ENCODE results near the gene LRRN4.

LRRN4 gene

DNA sequence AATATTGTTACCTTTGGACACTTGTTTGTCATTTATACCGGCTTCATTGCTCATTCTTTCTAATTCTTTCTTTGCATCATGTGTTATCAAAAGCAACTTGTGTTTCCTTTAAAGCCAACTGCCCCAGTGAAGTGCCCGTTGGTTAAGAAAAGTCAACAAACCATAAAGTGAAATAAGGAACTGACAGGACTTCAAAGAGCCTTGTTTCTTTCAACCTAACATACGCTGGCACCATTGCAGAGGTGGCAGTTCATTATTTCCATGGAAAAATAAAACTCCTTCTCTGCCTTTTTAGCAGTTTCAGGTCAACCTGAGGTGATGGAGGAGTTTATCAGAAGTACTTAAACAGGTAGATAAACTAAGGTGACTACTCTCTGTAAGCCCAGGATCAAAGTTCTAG lies 40.2 kb upstream of the LRRN4 start:
- TF ChIP-seq, protein P1, sequence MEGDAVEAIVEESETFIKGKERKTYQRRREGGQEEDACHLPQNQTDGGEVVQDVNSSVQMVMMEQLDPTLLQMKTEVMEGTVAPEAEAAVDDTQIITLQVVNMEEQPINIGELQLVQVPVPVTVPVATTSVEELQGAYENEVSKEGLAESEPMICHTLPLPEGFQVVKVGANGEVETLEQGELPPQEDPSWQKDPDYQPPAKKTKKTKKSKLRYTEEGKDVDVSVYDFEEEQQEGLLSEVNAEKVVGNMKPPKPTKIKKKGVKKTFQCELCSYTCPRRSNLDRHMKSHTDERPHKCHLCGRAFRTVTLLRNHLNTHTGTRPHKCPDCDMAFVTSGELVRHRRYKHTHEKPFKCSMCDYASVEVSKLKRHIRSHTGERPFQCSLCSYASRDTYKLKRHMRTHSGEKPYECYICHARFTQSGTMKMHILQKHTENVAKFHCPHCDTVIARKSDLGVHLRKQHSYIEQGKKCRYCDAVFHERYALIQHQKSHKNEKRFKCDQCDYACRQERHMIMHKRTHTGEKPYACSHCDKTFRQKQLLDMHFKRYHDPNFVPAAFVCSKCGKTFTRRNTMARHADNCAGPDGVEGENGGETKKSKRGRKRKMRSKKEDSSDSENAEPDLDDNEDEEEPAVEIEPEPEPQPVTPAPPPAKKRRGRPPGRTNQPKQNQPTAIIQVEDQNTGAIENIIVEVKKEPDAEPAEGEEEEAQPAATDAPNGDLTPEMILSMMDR (IDR thresholded peaks at IDR 0.05; ENCODE audit: extremely low read depth, missing control alignments) = no peak
- DNase-seq (ENCODE audit: low spot score) = no peak

DNA sequence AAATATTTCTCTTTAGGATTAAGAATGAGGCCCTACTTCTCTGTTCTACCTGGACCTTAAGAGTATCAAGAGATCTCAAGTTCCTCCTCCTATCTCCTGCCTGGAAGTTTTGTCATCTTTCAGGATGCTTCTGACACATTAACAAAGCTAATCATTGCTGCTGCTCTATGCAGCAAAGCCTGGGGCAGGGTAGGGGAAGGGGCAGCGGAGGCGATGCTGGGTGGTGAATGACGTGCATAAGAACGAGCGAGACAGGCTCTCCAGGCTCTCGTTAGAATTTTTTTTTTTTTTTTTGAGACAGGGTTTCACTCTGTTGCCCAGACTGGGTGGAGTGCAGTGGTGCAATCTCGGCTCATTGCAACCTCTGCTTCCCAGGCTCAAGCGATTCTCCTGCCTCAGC lies 37.8 kb upstream of the LRRN4 start:
- DNase-seq (ENCODE audit: low spot score) = no peak
- TF ChIP-seq, protein P1 (IDR thresholded peaks at IDR 0.05; ENCODE audit: extremely low read depth, missing control alignments) = no peak

DNA sequence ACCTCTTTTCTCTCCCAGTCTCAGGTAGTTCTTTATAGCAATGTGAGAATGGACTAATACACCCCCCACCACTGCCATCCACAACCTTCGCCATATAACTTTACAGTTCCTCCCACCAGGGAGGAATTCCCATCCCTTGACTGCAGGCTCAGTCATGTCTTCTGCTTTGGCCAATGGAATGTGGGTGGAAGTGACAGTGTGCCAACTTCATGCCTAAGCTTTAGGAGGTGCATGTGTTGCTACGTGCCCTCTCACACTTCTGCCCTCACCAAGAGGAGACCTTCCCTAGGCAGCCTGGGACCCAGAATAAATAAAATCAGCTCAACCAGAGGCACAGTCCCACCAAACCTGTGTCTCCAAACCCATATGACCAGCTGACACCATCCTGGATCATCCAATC lies 33.0 kb upstream of the LRRN4 start:
- DNase-seq (ENCODE audit: low spot score) = no peak
- TF ChIP-seq, protein P1 (IDR thresholded peaks at IDR 0.05; ENCODE audit: extremely low read depth, missing control alignments) = no peak

DNA sequence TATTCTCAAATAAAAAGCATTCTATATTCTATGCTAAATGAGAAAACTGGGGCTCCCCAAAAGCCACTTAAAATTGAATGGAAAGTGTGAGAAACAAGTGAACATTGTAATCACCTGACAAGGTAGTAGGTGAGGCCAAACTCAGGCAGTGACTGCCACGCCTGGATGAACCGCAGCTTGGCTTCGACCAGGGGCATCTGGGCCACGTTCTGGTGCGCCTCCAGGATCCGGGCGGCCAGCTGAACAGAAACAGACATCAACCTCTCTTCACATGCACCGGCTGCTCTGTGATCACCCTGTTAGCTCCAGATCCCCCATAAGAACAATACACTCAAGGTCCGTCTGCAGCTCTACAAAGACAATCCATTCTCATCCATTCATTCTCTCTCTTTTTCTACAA lies 30.1 kb upstream of the LRRN4 start:
- TF ChIP-seq, protein P1 (IDR thresholded peaks at IDR 0.05; ENCODE audit: extremely low read depth, missing control alignments) = no peak
- no peak for DNase-seq (ENCODE audit: low spot score)

DNA sequence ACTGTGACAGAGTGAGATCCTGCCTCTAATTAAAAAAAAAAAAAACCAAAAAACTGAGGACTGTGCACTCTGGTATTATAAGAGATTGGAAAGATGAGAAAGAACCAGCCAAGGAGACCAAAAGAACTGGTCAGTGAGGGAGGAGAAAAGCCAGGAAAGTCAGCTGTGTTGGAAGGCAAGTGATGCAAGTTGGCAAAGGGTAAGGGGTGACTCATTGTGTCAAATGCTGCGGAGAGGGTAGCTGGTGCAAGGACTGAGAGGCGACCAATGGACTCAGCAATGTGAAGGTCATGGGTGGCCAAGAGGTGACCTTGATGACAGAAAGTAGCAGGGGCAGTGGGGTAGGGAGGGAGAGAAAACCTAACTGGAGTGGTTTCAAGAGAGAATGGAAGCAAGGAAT lies 27.4 kb upstream of the LRRN4 start:
- TF ChIP-seq, protein P1 (IDR thresholded peaks at IDR 0.05; ENCODE audit: extremely low read depth, missing control alignments) = no peak
- DNase-seq (ENCODE audit: low spot score) = no peak

DNA sequence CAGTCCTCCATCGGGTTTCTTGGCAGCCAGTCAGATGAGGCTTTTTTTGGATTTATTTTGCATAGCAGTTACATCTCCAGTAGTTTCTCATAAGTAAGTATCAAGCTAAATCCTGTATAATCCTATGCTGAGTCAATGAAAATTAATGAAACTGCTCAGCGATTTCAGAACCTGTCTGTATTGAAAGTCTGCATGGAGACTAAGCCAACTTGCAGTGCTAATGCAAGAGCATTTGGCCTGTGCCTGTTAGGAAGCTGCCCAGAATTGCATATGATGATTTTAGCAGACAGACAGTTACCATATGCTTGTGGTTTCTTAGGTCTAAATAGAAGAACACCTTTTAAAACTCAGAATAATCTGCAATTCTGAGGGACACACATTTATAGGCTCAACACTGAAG lies 25.2 kb upstream of the LRRN4 start:
- TF ChIP-seq, protein P1 (IDR thresholded peaks at IDR 0.05; ENCODE audit: extremely low read depth, missing control alignments) = no peak
- DNase-seq (ENCODE audit: low spot score) = no peak

DNA sequence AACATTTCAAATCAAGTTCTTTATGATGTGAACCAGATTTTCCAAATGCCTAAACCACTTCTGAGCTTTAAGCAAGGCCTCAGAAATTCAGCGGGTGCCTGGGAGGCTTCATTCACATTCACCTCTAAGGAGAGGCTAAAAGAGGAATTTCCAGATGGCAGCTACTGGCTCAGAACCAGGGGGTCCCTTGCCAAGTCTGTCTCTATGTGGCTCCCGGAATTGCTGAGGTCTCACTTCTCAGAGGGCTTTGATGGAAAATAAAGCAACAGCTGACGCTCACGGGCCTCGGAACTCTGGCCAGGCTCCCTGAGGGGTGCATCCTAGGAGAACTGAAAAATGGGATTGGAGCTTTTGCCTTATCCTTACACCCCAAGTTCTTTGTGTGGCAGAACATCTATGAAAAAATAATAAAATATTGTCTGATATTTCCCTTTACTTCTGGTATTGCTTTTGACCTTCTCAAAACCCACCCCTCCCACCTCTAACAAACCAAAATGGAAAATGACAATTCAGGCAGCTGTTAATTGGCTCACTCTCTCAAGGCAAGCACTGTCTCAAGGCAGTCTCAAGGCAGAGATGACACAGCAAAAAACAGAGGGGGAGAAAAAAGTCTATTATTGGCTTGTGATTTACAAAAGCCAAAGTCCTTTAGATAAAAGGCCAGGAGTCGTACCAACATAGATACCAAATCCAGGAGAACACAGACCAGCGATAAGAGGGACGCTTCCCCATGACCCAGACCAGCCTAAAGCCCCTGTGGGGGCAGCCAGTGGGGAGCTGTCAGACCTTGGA lies 21.8 kb upstream of the LRRN4 start:
- TF ChIP-seq, protein P1 (IDR thresholded peaks at IDR 0.05; ENCODE audit: extremely low read depth, missing control alignments) = no peak
- DNase-seq (ENCODE audit: low spot score) = no peak

All from GM20000 (cell line).